Endodermal cell (in vitro differentiated cells): ENCODE results near the gene GLRX3. TPM values are rescaled to one million over a fixed set of nuclear protein-coding genes. Genes with fewer than 3 reads are reported as not detected.

Experiments
- DNase-seq: peaks from one replicate; pipeline ENCODE4 v3.0.0-alpha.2; 2017
- H3K27ac ChIP-seq: 2 replicates; pipeline ENCODE4 v1.5.1; 2013; ENCODE audit warnings: mild to moderate bottlenecking, low read depth, low read length, moderate library complexity
- H3K27me3 ChIP-seq: 2 replicates; pipeline ENCODE4 v1.6.1; 2013; ENCODE audit warnings: mild to moderate bottlenecking, low read length, moderate library complexity; ENCODE audit not compliant: insufficient read depth, control insufficient read depth, poor library complexity, severe bottlenecking
- H3K36me3 ChIP-seq: 2 replicates; pipeline ENCODE4 v1.7.0; 2013; ENCODE audit warnings: mild to moderate bottlenecking, low read length, moderate library complexity; ENCODE audit not compliant: control insufficient read depth, insufficient read depth
- H3K4me1 ChIP-seq: one replicate; pipeline ENCODE4 v1.7.0; 2013; ENCODE audit warnings: low read length; ENCODE audit not compliant: control insufficient read depth, insufficient read depth
- H3K4me3 ChIP-seq: 2 replicates; pipeline ENCODE4 v1.5.1; 2013; ENCODE audit warnings: mild to moderate bottlenecking, low read length, moderate library complexity
- H3K9ac ChIP-seq: 2 replicates; pipeline ENCODE4 v1.6.1; 2013; ENCODE audit warnings: mild to moderate bottlenecking, low read length, moderate library complexity; ENCODE audit not compliant: poor library complexity, severe bottlenecking; ENCODE audit errors: extremely low read depth
- H3K9me3 ChIP-seq: 2 replicates; pipeline ENCODE4 v1.6.1; 2013; ENCODE audit warnings: mild to moderate bottlenecking, low read length, moderate library complexity; ENCODE audit not compliant: control insufficient read depth
- H3K27ac Mint-ChIP-seq: 2 replicates; pipeline ENCODE4 v1.8.0; 2020; ENCODE audit warnings: mixed read lengths
- H3K27me3 Mint-ChIP-seq: 2 replicates; pipeline ENCODE4 v1.8.0; 2021; ENCODE audit warnings: mild to moderate bottlenecking, mixed read lengths; ENCODE audit not compliant: insufficient read depth
- H3K36me3 Mint-ChIP-seq: 2 replicates; pipeline ENCODE4 v1.8.0; 2020; ENCODE audit warnings: low read depth, mixed read lengths
- H3K4me1 Mint-ChIP-seq: 2 replicates; pipeline ENCODE4 v1.8.0; 2020; ENCODE audit warnings: mixed read lengths
- H3K4me3 Mint-ChIP-seq: 2 replicates; pipeline ENCODE4 v1.8.0; 2020; ENCODE audit warnings: mild to moderate bottlenecking, moderate library complexity, mixed read lengths
- H3K9me3 Mint-ChIP-seq: 2 replicates; pipeline ENCODE4 v1.8.0; 2020; ENCODE audit warnings: mild to moderate bottlenecking, mixed read lengths
- WGBS, 2 experiments: methylation state at CpG; one replicate each; pipeline versions ENCODE4 v1.1.5 to v1.1.7; 2013; ENCODE audit warnings: missing lambda C conversion rate in 2 of 2, mixed read lengths in 1 of 2; ENCODE audit not compliant: insufficient coverage in 1 of 2, insufficient read length in 1 of 2; 5-methylcytosine and 5-hydroxymethylcytosine counted together
- total RNA-seq, 2 donors: library from RNA; stranded (reverse); fragmentation: NEBNext Ultra II Directional in 1 of 2; extraction: Animal tissue kit (Norgen Biotek cat#: 25700) in 1 of 2; gene quantifications; 2 replicates in 1 of 2; 3 replicates in 1 of 2; pipeline ENCODE4 v1.2.1, GENCODE V29; 2021
- TF ChIP-seq, protein P1 (sequence below): fragments of 200-600 bp; sonication (generic); conservative IDR thresholded peaks from 2 replicates; pipeline ENCODE4 v1.5.0; 2021; ENCODE audit warnings: antibody characterized with exemption, mild to moderate bottlenecking

The GLRX3 gene
- total RNA-seq, 2 donors from 2014 or later = 119 to 123 TPM

- Histone ChIP-seq H3K27ac (no peak overlapping the region), H3K27me3 (no peaks in the 10 kb centered on the region), H3K9me3 (peaks cover 9% of the 10 kb centered on the region), H3K4me1 (no peaks in the 10 kb centered on the region), H3K9ac (no peak overlapping the region), H3K4me3 (no peak overlapping the region), H3K36me3 (no peaks in the 10 kb centered on the region)
- H3K4me1 Mint-ChIP-seq = no peaks in the 10 kb centered on the region
- WGBS, 2 experiments = 90% methylated on average over 2 of the region's 2 CpGs
- no peak overlapping the region for H3K27ac Mint-ChIP-seq
- H3K9me3 Mint-ChIP-seq = peaks cover 24% of the 10 kb centered on the region
- H3K4me3 Mint-ChIP-seq = no peak overlapping the region
- TF ChIP-seq, protein P1, sequence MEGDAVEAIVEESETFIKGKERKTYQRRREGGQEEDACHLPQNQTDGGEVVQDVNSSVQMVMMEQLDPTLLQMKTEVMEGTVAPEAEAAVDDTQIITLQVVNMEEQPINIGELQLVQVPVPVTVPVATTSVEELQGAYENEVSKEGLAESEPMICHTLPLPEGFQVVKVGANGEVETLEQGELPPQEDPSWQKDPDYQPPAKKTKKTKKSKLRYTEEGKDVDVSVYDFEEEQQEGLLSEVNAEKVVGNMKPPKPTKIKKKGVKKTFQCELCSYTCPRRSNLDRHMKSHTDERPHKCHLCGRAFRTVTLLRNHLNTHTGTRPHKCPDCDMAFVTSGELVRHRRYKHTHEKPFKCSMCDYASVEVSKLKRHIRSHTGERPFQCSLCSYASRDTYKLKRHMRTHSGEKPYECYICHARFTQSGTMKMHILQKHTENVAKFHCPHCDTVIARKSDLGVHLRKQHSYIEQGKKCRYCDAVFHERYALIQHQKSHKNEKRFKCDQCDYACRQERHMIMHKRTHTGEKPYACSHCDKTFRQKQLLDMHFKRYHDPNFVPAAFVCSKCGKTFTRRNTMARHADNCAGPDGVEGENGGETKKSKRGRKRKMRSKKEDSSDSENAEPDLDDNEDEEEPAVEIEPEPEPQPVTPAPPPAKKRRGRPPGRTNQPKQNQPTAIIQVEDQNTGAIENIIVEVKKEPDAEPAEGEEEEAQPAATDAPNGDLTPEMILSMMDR = no peak
- H3K27me3 Mint-ChIP-seq = no peaks in the 10 kb centered on the region
- H3K36me3 Mint-ChIP-seq = peaks cover 2% of the 10 kb centered on the region
- DNase-seq = peak; percentile 13
Observed at GRCh38 chr10:130227883-130228282, 91.7 kb downstream of the GLRX3 start.

Other genes with a start within 250 kb of the GLRX3 start
- 1 to 10 TPM in 1 of 2 donors, under 1 TPM in 1; 0.44 to 2.0 TPM for gene EBF3, start 172.1 kb upstream of the GLRX3 start, total RNA-seq
- 1 to 10 TPM; 1.5 to 1.9 TPM for gene C10orf143, start 25.6 kb upstream of the GLRX3 start, total RNA-seq